ENCODE measurements around the gene ZNF264.

The ZNF264 gene

DNA sequence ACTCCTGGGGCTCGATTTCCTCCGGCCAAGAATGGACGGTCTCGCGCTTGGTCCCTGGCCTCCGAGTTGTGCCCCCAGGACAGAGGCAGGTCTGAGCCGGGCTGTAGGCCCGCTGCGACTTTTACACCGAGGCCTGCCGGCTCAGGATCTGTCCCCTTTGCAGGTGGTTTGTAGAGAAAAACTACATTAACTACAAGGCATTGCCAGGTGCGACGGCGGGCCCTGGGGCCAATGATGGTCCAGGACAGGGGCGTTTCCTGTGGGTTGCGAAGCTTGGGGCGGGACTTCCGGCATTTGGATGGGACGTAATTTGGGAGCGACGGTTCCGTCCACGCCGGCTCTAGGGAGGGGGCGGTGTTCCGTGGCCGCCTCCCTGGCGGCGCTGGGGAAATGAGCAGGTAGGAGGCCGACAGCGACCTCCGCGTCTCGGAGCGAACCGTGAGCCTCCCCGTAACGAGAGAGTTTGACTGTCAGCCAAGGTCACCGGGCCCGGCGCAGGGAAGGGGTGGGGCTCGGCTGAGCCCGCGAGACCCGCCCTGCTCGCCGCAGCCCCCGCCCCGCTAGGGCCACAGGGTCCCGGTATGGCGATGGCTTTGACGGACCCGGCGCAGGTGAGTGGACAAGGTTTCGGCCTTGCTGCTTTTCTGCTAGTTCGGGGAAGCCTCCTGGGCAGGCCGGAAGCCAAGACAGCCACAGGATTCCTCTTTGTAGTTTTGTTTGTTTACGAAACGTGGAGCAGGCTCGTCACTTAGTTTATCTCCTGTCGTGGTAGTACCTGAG lies 49.2 kb downstream of the ZNF264 start, which contains the start of gene ZNF805:
Gene ZNF805, plus strand, starts transcription at position 322 of the 780 bp plus-strand sequence. Its CDS starts 260 bp downstream, at position 582.
- TF ChIP-seq TEAD4 (IDR thresholded peaks at IDR 0.05) = no peak
- no peak for TF ChIP-seq NFIC (IDR thresholded peaks at IDR 0.05)
- TF ChIP-seq RAD21 (IDR thresholded peaks at IDR 0.05; ENCODE audit: low read depth) = no peak
- no peak; the same call in 1 of the 2 replicates for TF ChIP-seq YY1 (IDR thresholded peaks at IDR 0.05; ENCODE audit: low read depth)
- TF ChIP-seq, protein P1, sequence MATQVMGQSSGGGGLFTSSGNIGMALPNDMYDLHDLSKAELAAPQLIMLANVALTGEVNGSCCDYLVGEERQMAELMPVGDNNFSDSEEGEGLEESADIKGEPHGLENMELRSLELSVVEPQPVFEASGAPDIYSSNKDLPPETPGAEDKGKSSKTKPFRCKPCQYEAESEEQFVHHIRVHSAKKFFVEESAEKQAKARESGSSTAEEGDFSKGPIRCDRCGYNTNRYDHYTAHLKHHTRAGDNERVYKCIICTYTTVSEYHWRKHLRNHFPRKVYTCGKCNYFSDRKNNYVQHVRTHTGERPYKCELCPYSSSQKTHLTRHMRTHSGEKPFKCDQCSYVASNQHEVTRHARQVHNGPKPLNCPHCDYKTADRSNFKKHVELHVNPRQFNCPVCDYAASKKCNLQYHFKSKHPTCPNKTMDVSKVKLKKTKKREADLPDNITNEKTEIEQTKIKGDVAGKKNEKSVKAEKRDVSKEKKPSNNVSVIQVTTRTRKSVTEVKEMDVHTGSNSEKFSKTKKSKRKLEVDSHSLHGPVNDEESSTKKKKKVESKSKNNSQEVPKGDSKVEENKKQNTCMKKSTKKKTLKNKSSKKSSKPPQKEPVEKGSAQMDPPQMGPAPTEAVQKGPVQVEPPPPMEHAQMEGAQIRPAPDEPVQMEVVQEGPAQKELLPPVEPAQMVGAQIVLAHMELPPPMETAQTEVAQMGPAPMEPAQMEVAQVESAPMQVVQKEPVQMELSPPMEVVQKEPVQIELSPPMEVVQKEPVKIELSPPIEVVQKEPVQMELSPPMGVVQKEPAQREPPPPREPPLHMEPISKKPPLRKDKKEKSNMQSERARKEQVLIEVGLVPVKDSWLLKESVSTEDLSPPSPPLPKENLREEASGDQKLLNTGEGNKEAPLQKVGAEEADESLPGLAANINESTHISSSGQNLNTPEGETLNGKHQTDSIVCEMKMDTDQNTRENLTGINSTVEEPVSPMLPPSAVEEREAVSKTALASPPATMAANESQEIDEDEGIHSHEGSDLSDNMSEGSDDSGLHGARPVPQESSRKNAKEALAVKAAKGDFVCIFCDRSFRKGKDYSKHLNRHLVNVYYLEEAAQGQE (IDR thresholded peaks at IDR 0.05; ENCODE audit: low read depth) = no peak
- TF ChIP-seq CEBPB (IDR thresholded peaks at IDR 0.05) = 0 out of 2 replicates have a peak, but pooled peaks have one; percentile 28
- TF ChIP-seq TAF1 (IDR thresholded peaks at IDR 0.05; ENCODE audit: low read depth) = no peak; the same call in none of the 2 replicates
- no peak; the same call in 1 of the 2 replicates for TF ChIP-seq TCF12 (IDR thresholded peaks at IDR 0.05; ENCODE audit: low read depth)
- TF ChIP-seq FOXM1 (IDR thresholded peaks at IDR 0.05; ENCODE audit: borderline replicate concordance, low read depth) = no peak
- TF ChIP-seq EP300 (IDR thresholded peaks at IDR 0.05; ENCODE audit: borderline replicate concordance) = no peak
- TF ChIP-seq ZBTB7A (IDR thresholded peaks at IDR 0.05; ENCODE audit: low read depth) = no peak
- TF ChIP-seq, protein P2, sequence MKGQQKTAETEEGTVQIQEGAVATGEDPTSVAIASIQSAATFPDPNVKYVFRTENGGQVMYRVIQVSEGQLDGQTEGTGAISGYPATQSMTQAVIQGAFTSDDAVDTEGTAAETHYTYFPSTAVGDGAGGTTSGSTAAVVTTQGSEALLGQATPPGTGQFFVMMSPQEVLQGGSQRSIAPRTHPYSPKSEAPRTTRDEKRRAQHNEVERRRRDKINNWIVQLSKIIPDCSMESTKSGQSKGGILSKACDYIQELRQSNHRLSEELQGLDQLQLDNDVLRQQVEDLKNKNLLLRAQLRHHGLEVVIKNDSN (IDR thresholded peaks at IDR 0.05) = no peak
- peak; percentile 95 for TF ChIP-seq CREB1 (IDR thresholded peaks at IDR 0.05; ENCODE audit: low read depth)
- peak; percentile 25; the same call in 1 of the 2 replicates for TF ChIP-seq EGR1 (IDR thresholded peaks at IDR 0.05)
- TF ChIP-seq MAX (IDR thresholded peaks at IDR 0.05) = peak; percentile 86

- TF ChIP-seq EP300 (IDR thresholded peaks at IDR 0.05; ENCODE audit: borderline replicate concordance) (no peak), CREB1 (IDR thresholded peaks at IDR 0.05; ENCODE audit: low read depth) (no peak), TCF12 (IDR thresholded peaks at IDR 0.05; ENCODE audit: low read depth) (no peak), RAD21 (IDR thresholded peaks at IDR 0.05; ENCODE audit: low read depth) (no peak), YY1 (IDR thresholded peaks at IDR 0.05; ENCODE audit: low read depth) (no peak), CEBPB (IDR thresholded peaks at IDR 0.05) (no peak), FOXM1 (IDR thresholded peaks at IDR 0.05; ENCODE audit: borderline replicate concordance, low read depth) (no peak), TEAD4 (IDR thresholded peaks at IDR 0.05) (no peak), ZBTB7A (IDR thresholded peaks at IDR 0.05; ENCODE audit: low read depth) (no peak), EGR1 (IDR thresholded peaks at IDR 0.05) (no peak), TAF1 (IDR thresholded peaks at IDR 0.05; ENCODE audit: low read depth) (no peak), MAX (IDR thresholded peaks at IDR 0.05) (no peak), NFIC (IDR thresholded peaks at IDR 0.05) (no peak)
- TF ChIP-seq, protein P1 (IDR thresholded peaks at IDR 0.05; ENCODE audit: low read depth) = no peak
- TF ChIP-seq, protein P2 (IDR thresholded peaks at IDR 0.05) = no peak
Observed at GRCh38 chr19:57241176-57241575, 49.9 kb downstream of the ZNF264 start.

DNA sequence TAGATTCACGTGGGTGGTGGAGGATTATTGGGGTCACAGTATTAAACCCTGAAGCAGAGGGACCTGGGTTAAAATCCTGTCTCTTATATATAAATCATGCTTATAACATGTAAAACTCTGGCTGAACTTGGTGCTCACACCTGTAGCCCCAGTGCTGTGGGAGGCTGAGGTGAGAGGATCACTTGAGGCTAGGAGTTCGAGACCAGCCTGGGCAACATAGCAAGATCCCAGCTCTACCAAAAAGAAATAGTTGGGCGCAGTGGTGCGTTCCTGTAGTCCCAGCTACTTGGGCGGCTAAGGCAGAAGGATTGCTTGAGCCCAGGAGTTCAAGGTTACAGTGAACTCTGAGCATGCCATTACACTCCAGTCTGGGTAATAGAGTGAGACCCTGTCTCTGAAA lies 51.5 kb downstream of the ZNF264 start:
- no peak for TF ChIP-seq TCF12 (IDR thresholded peaks at IDR 0.05; ENCODE audit: low read depth)
- TF ChIP-seq FOXM1 (IDR thresholded peaks at IDR 0.05; ENCODE audit: borderline replicate concordance, low read depth) = no peak
- no peak for TF ChIP-seq TAF1 (IDR thresholded peaks at IDR 0.05; ENCODE audit: low read depth)
- no peak for TF ChIP-seq EGR1 (IDR thresholded peaks at IDR 0.05)
- no peak for TF ChIP-seq CEBPB (IDR thresholded peaks at IDR 0.05)
- TF ChIP-seq, protein P1 (IDR thresholded peaks at IDR 0.05; ENCODE audit: low read depth) = no peak
- TF ChIP-seq MAX (IDR thresholded peaks at IDR 0.05) = no peak
- TF ChIP-seq, protein P2 (IDR thresholded peaks at IDR 0.05) = no peak
- TF ChIP-seq RAD21 (IDR thresholded peaks at IDR 0.05; ENCODE audit: low read depth) = no peak
- TF ChIP-seq YY1 (IDR thresholded peaks at IDR 0.05; ENCODE audit: low read depth) = no peak
- TF ChIP-seq EP300 (IDR thresholded peaks at IDR 0.05; ENCODE audit: borderline replicate concordance) = no peak
- TF ChIP-seq NFIC (IDR thresholded peaks at IDR 0.05) = no peak

Data from Ishikawa (cell line).